CD14-positive monocyte (primary cell): ENCODE results near the gene PRR16. TPM values are rescaled to one million over a fixed set of nuclear protein-coding genes. Genes with fewer than 3 reads are reported as not detected.

Experiments used
- DNase-seq, 3 donors: peaks; one replicate each; pipeline ENCODE4 v3.0.0-alpha.2; 2011 to 2022
- H2AFZ ChIP-seq: 2 replicates; pipeline ENCODE4 v1.6.0; 2012; ENCODE audit warnings: mild to moderate bottlenecking, low read depth, low read length, inconsistent platforms; ENCODE audit not compliant: insufficient read depth, poor library complexity, severe bottlenecking
- H3K27ac ChIP-seq, 2 donors: 1 replicate in 1 of 2; 2 replicates in 1 of 2; pipeline ENCODE4 v1.5.1; 2012 to 2013; ENCODE audit warnings: low read length in 2 of 2, control low read depth in 1 of 2, inconsistent platforms in 1 of 2, low read depth in 1 of 2, mild to moderate bottlenecking in 1 of 2
- H3K27me3 ChIP-seq, 2 donors: one replicate each; pipeline versions ENCODE4 v1.6.0 to v1.6.1; 2011 to 2013; ENCODE audit warnings: low read length in 2 of 2; ENCODE audit not compliant: control insufficient read depth in 2 of 2, insufficient read depth in 2 of 2
- H3K36me3 ChIP-seq, 2 donors: replicated peaks in 1 of 2; 1 replicate in 1 of 2; 2 replicates in 1 of 2; pipeline versions ENCODE4 v1.5.1 to v1.6.1; 2012 to 2013; ENCODE audit warnings: low read length in 2 of 2, control low read depth in 1 of 2, inconsistent platforms in 1 of 2, mild to moderate bottlenecking in 1 of 2; ENCODE audit not compliant: insufficient read depth in 2 of 2, control insufficient read depth in 1 of 2
- H3K4me1 ChIP-seq, 2 donors: 1 replicate in 1 of 2; 2 replicates in 1 of 2; pipeline versions ENCODE4 v1.5.1 to v1.6.1; 2012 to 2013; ENCODE audit warnings: low read length in 2 of 2, control low read depth in 1 of 2, inconsistent platforms in 1 of 2, mild to moderate bottlenecking in 1 of 2, moderate library complexity in 1 of 2; ENCODE audit not compliant: insufficient read depth in 2 of 2, control insufficient read depth in 1 of 2
- H3K4me2 ChIP-seq: replicated peaks from 2 replicates; pipeline ENCODE3; 2012; ENCODE audit warnings: low read length, moderate library complexity, mild to moderate bottlenecking; ENCODE audit not compliant: poor library complexity, severe bottlenecking; ENCODE audit errors: extremely low read depth
- H3K4me3 ChIP-seq, 3 experiments: fragments of 200-600 bp in 1 of 3; sonication (generic) in 1 of 3; replicated peaks in 1 of 3; 1 replicate in 2 of 3; 2 replicates in 1 of 3; pipeline ENCODE4 v1.5.1; 2011 to 2013; ENCODE audit warnings: low read length in 3 of 3, mild to moderate bottlenecking in 3 of 3, control low read depth in 2 of 3, low read depth in 2 of 3, inconsistent platforms in 1 of 3, moderate library complexity in 1 of 3
- H3K79me2 ChIP-seq: 2 replicates; pipeline ENCODE4 v1.6.0; 2012; ENCODE audit warnings: mild to moderate bottlenecking, control low read depth, inconsistent platforms, low read length, moderate library complexity; ENCODE audit not compliant: insufficient read depth
- H3K9ac ChIP-seq: 2 replicates; pipeline ENCODE4 v1.6.0; 2017; ENCODE audit warnings: low read length, mild to moderate bottlenecking; ENCODE audit not compliant: insufficient read depth, poor library complexity, severe bottlenecking
- H3K9me3 ChIP-seq, 2 donors: replicated peaks in 1 of 2; 1 replicate in 1 of 2; 2 replicates in 1 of 2; pipeline versions ENCODE4 v1.5.1 to v1.6.1; 2012 to 2013; ENCODE audit warnings: low read length in 2 of 2, control low read depth in 1 of 2; ENCODE audit not compliant: control insufficient read depth in 1 of 2, insufficient read depth in 1 of 2
- H4K20me1 ChIP-seq: 2 replicates; pipeline ENCODE4 v1.6.0; 2012; ENCODE audit warnings: mild to moderate bottlenecking, low read length, control low read depth, moderate library complexity; ENCODE audit not compliant: insufficient read depth
- H3K27ac Mint-ChIP-seq, 7 donors: one replicate each; pipeline ENCODE4 v1.8.0; 2020; ENCODE audit warnings: mild to moderate bottlenecking in 7 of 7, mixed read lengths in 7 of 7, moderate library complexity in 6 of 7, inconsistent platforms in 2 of 7
- H3K27me3 Mint-ChIP-seq, 3 donors: one replicate each; pipeline ENCODE4 v1.8.0; 2021 to 2022; ENCODE audit warnings: low read depth in 3 of 3, mild to moderate bottlenecking in 3 of 3, mixed read lengths in 3 of 3, moderate library complexity in 3 of 3, inconsistent platforms in 1 of 3
- H3K36me3 Mint-ChIP-seq, 2 donors: one replicate each; pipeline ENCODE4 v1.8.0; 2020; ENCODE audit warnings: mixed read lengths in 2 of 2, inconsistent platforms in 1 of 2, mild to moderate bottlenecking in 1 of 2
- H3K4me1 Mint-ChIP-seq: one replicate; pipeline ENCODE4 v1.8.0; 2020; ENCODE audit warnings: mild to moderate bottlenecking, mixed read lengths
- H3K4me3 Mint-ChIP-seq, 2 donors: one replicate each; pipeline ENCODE4 v1.8.0; 2020; ENCODE audit warnings: mild to moderate bottlenecking in 2 of 2, mixed read lengths in 2 of 2, moderate library complexity in 1 of 2
- H3K9me3 Mint-ChIP-seq, 7 donors: one replicate each; pipeline ENCODE4 v1.8.0; 2020 to 2022; ENCODE audit warnings: mixed read lengths in 7 of 7, mild to moderate bottlenecking in 6 of 7, moderate library complexity in 6 of 7, inconsistent platforms in 2 of 7
- CTCF ChIP-seq: fragments of 200-600 bp; IDR thresholded peaks from one replicate; pipeline ENCODE4 v1.8.0; 2022; ENCODE audit warnings: antibody characterized with exemption, mild to moderate bottlenecking
- WGBS: methylation state at CpG from one replicate; pipeline ENCODE4 v1.1.5; 2013; ENCODE audit warnings: missing lambda C conversion rate; ENCODE audit not compliant: insufficient coverage; 5-methylcytosine and 5-hydroxymethylcytosine counted together
- intact Hi-C, 2 donors: fragments of 100-400 bp; cut with micrococcal nuclease; formaldehyde crosslinking; loops; one replicate each; pipeline versions ENCODE4 v1.15.0 to v1.15.1; 2023
- polyA plus RNA-seq, 3 donors: library from polyadenylated mRNA; depleted of rRNA in 1 of 3; unstranded in 2 of 3; stranded (reverse) in 1 of 3; fragments of 300-500 nt in 2 of 3; fragments of >200 nt in 1 of 3; fragmentation: Illumina TruSeq in 2 of 3; gene quantifications; 1 replicate in 2 of 3; 2 replicates in 1 of 3; pipeline ENCODE4 v1.2.3, GENCODE V29; 2012 to 2021

PRR16 gene
- polyA plus RNA-seq, 3 donors = 0.14 to 0.74 (median 0.56) TPM

DNA sequence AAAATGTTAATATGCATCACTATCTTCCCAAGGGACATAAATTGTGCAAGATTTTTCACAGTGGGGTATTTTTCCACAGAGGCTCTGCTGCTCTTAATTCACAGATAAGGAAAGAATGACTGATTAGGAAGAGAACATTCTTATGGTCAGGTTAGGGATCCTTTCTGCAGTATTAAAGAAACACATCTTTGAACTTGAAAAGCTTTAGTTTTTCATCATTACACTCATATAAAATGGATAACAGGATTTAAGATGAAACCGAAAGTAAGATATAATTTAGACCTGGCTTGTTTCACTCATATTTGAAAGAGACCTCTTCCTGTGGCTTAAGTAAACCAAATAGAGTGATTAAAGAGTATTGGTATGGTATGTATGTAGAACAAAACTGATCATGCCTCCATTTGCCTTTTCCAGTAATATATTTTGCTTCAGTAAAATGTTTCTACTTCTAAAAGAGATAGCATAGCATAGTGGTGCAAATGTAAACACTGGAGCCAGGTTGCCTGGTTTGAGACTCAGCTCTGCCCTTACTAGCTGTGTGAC is 160.0 kb downstream of the PRR16 start:
- Histone ChIP-seq H3K36me3 (no peaks in the 10 kb centered on the region), H3K4me1 (no peaks in the 10 kb centered on the region), H3K4me2 (no peak overlapping the region), H3K79me2 (no peaks in the 10 kb centered on the region), H4K20me1 (no peaks in the 10 kb centered on the region), H3K27me3 (no peaks in the 10 kb centered on the region), H3K4me3 (no peak overlapping the region), H3K27ac (no peak overlapping the region), H3K9me3 (no peaks in the 10 kb centered on the region), H2AFZ (no peak overlapping the region), H3K9ac (no peak overlapping the region)
- no CpG with 5 or more reads among the region's 1 CpG for WGBS
- TF ChIP-seq CTCF = no peak
- Mint-ChIP-seq H3K4me1 (peaks cover 2% of the 10 kb centered on the region), H3K36me3 (no peaks in the 10 kb centered on the region), H3K9me3 (peaks cover 0 to 3% (median 0%) of the 10 kb centered on the region in 7 donors), H3K27ac (no peak overlapping the region), H3K4me3 (no peak overlapping the region), H3K27me3 (peaks cover 0 to 1% (median 0%) of the 10 kb centered on the region in 3 donors)
- intact Hi-C loops = no loop called here
- DNase-seq = no peak

DNA sequence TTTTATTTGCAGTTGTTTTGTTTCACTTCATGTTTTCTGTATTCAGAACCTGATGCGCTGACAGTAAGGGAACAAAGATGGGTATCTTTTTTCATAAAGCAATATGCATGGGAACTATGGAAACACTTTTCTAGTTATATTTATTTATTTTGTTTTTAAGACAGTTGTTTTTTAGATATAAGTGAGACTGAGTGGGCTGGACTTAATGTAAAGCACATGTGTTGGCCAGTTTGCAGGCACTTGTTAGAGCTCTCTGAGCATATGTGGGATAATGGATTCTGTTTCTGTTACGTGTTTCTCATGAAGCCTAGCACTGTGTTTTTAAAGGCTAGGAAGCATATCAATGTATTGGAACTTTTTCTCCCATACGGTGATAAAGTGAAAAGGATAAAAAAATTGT is 164.1 kb downstream of the PRR16 start:
- TF ChIP-seq CTCF = no peak

More for the DNA sequence above, 164.1 kb downstream of the PRR16 start:
- Histone ChIP-seq H3K4me3 (no peak overlapping the region), H2AFZ (no peak overlapping the region), H3K36me3 (no peaks in the 10 kb centered on the region), H3K79me2 (no peaks in the 10 kb centered on the region), H3K4me1 (no peaks in the 10 kb centered on the region), H3K9ac (no peak overlapping the region), H3K4me2 (no peak overlapping the region), H3K27me3 (no peaks in the 10 kb centered on the region), H3K9me3 (peaks cover 3 to 5% of the 10 kb centered on the region in 2 donors), H4K20me1 (no peaks in the 10 kb centered on the region), H3K27ac (no peak overlapping the region)
- no peak for DNase-seq
- H3K36me3 Mint-ChIP-seq = no peaks in the 10 kb centered on the region
- no peak overlapping the region for H3K27ac Mint-ChIP-seq
- intact Hi-C loops = no loop called here
- no peaks in the 10 kb centered on the region for H3K27me3 Mint-ChIP-seq
- no peak overlapping the region for H3K4me3 Mint-ChIP-seq
- peaks cover 4 to 16% (median 7%) of the 10 kb centered on the region in 7 donors for H3K9me3 Mint-ChIP-seq
- peaks cover 2% of the 10 kb centered on the region for H3K4me1 Mint-ChIP-seq
- no CpG with 5 or more reads among the region's 3 CpGs for WGBS
